Endodermal cell (in vitro differentiated cells): ENCODE data around the gene MAP2K5. TPM values are rescaled to one million over a fixed set of nuclear protein-coding genes. Genes with fewer than 3 reads are reported as not detected.

Experiments
- DNase-seq: peaks from one replicate; pipeline ENCODE4 v3.0.0-alpha.2; 2017
- H3K27ac ChIP-seq: 2 replicates; pipeline ENCODE4 v1.5.1; 2013; ENCODE audit warnings: mild to moderate bottlenecking, low read depth, low read length, moderate library complexity
- H3K27me3 ChIP-seq: 2 replicates; pipeline ENCODE4 v1.6.1; 2013; ENCODE audit warnings: mild to moderate bottlenecking, low read length, moderate library complexity; ENCODE audit not compliant: insufficient read depth, control insufficient read depth, poor library complexity, severe bottlenecking
- H3K36me3 ChIP-seq: 2 replicates; pipeline ENCODE4 v1.7.0; 2013; ENCODE audit warnings: mild to moderate bottlenecking, low read length, moderate library complexity; ENCODE audit not compliant: control insufficient read depth, insufficient read depth
- H3K4me1 ChIP-seq: one replicate; pipeline ENCODE4 v1.7.0; 2013; ENCODE audit warnings: low read length; ENCODE audit not compliant: control insufficient read depth, insufficient read depth
- H3K4me3 ChIP-seq: 2 replicates; pipeline ENCODE4 v1.5.1; 2013; ENCODE audit warnings: mild to moderate bottlenecking, low read length, moderate library complexity
- H3K9ac ChIP-seq: 2 replicates; pipeline ENCODE4 v1.6.1; 2013; ENCODE audit warnings: mild to moderate bottlenecking, low read length, moderate library complexity; ENCODE audit not compliant: poor library complexity, severe bottlenecking; ENCODE audit errors: extremely low read depth
- H3K9me3 ChIP-seq: 2 replicates; pipeline ENCODE4 v1.6.1; 2013; ENCODE audit warnings: mild to moderate bottlenecking, low read length, moderate library complexity; ENCODE audit not compliant: control insufficient read depth
- H3K27ac Mint-ChIP-seq: 2 replicates; pipeline ENCODE4 v1.8.0; 2020; ENCODE audit warnings: mixed read lengths
- H3K27me3 Mint-ChIP-seq: 2 replicates; pipeline ENCODE4 v1.8.0; 2021; ENCODE audit warnings: mild to moderate bottlenecking, mixed read lengths; ENCODE audit not compliant: insufficient read depth
- H3K36me3 Mint-ChIP-seq: 2 replicates; pipeline ENCODE4 v1.8.0; 2020; ENCODE audit warnings: low read depth, mixed read lengths
- H3K4me1 Mint-ChIP-seq: 2 replicates; pipeline ENCODE4 v1.8.0; 2020; ENCODE audit warnings: mixed read lengths
- H3K4me3 Mint-ChIP-seq: 2 replicates; pipeline ENCODE4 v1.8.0; 2020; ENCODE audit warnings: mild to moderate bottlenecking, moderate library complexity, mixed read lengths
- H3K9me3 Mint-ChIP-seq: 2 replicates; pipeline ENCODE4 v1.8.0; 2020; ENCODE audit warnings: mild to moderate bottlenecking, mixed read lengths
- CTCF ChIP-seq: fragments of 200-600 bp; sonication (generic); conservative IDR thresholded peaks from 2 replicates; pipeline ENCODE4 v1.5.0; 2021; ENCODE audit warnings: antibody characterized with exemption, mild to moderate bottlenecking
- WGBS, 2 experiments: methylation state at CpG; one replicate each; pipeline versions ENCODE4 v1.1.5 to v1.1.7; 2013; ENCODE audit warnings: missing lambda C conversion rate in 2 of 2, mixed read lengths in 1 of 2; ENCODE audit not compliant: insufficient coverage in 1 of 2, insufficient read length in 1 of 2; 5-methylcytosine and 5-hydroxymethylcytosine counted together
- total RNA-seq, 2 donors: library from RNA; stranded (reverse); fragmentation: NEBNext Ultra II Directional in 1 of 2; extraction: Animal tissue kit (Norgen Biotek cat#: 25700) in 1 of 2; gene quantifications; 2 replicates in 1 of 2; 3 replicates in 1 of 2; pipeline ENCODE4 v1.2.1, GENCODE V29; 2021

Gene MAP2K5
- total RNA-seq, 2 donors from 2014 or later = 17.1 to 26.7 TPM

DNA sequence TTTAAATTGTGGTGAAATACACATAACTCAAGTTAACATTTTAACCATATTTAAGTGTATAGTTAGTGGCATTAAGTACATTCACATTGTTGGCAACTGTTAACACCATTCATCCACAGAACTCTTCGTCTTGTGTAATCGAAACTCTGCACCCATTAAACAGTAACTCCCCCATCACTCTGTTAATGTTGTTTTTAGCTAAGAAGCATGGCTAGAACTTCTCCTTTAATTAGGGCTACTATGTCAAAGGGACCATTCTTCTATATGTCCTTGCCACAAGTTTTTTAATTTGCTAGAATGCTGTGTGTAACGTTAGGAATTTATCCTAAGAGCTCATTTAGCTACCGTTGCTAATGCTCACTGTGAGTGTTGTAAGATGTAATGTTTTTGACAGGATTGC lies 60.6 kb downstream of the MAP2K5 start:
- Histone ChIP-seq H3K27ac (no peak overlapping the region), H3K4me1 (no peaks in the 10 kb centered on the region), H3K9ac (no peak overlapping the region), H3K9me3 (no peaks in the 10 kb centered on the region), H3K4me3 (no peak overlapping the region), H3K27me3 (no peaks in the 10 kb centered on the region), H3K36me3 (no peaks in the 10 kb centered on the region)
- Mint-ChIP-seq H3K27me3 (no peaks in the 10 kb centered on the region), H3K4me1 (no peaks in the 10 kb centered on the region), H3K9me3 (no peaks in the 10 kb centered on the region), H3K36me3 (no peaks in the 10 kb centered on the region), H3K4me3 (no peak overlapping the region), H3K27ac (no peak overlapping the region)
- no peak for TF ChIP-seq CTCF
- no peak for DNase-seq
- 93 to 100% methylated on average over 1 to 4 of the region's 4 CpGs for WGBS, 2 experiments

DNA sequence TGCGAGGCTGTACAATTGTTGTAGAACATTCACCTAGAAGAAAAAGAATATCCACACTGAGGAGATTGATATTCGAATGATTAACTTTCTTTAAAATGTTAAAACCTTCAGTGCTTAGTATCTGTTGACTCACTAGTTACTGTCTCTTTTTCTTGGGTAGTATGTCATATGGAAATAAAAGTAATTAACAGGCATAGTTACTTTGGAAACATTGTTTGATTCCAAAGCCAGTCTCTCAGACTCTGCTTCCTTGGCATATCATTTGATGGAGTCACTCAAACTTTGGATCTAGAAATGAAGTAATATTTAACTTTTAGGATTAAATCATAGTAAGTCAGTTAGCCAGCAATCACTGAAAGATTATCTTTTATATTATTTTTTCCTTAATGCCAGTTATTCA lies 63.4 kb downstream of the MAP2K5 start:
- Histone ChIP-seq H3K27me3 (peaks cover 8% of the 10 kb centered on the region), H3K27ac (no peak overlapping the region), H3K4me1 (no peaks in the 10 kb centered on the region), H3K36me3 (no peaks in the 10 kb centered on the region), H3K4me3 (no peak overlapping the region), H3K9ac (no peak overlapping the region), H3K9me3 (no peaks in the 10 kb centered on the region)
- Mint-ChIP-seq H3K27ac (no peak overlapping the region), H3K4me3 (no peak overlapping the region), H3K9me3 (no peaks in the 10 kb centered on the region), H3K4me1 (no peaks in the 10 kb centered on the region), H3K27me3 (peaks cover 2% of the 10 kb centered on the region), H3K36me3 (no peaks in the 10 kb centered on the region)
- no peak for DNase-seq
- 96 to 100% methylated on average over 1 to 2 of the region's 2 CpGs for WGBS, 2 experiments
- TF ChIP-seq CTCF = no peak

DNA sequence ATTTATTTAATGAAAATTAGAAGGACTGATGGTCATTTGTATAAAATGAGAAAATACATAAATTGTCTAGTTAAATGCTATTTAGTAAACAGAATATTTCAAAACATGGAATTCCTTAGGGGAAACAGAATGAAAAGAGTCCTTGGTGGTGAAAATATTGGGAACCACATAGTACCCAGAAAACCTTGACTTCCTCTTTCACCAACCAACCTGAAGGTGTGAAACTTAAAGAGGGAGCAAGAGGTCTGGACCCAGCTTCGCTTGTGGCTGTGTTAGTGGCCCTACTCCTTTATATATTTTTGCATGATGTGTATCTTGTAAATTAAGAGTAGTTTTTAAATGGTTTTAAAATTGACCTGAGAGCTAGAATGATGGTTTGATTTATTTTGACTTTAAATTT lies 64.2 kb downstream of the MAP2K5 start:
- TF ChIP-seq CTCF = no peak
- H3K9me3 Mint-ChIP-seq = no peaks in the 10 kb centered on the region
- H3K27ac Mint-ChIP-seq = no peak overlapping the region
- H3K4me1 Mint-ChIP-seq = peaks cover 2% of the 10 kb centered on the region
- no peaks in the 10 kb centered on the region for H3K4me1 ChIP-seq
- H3K9ac ChIP-seq = no peak overlapping the region
- no peak overlapping the region for H3K4me3 Mint-ChIP-seq
- no peaks in the 10 kb centered on the region for H3K36me3 ChIP-seq
- no peak for DNase-seq
- 100% methylated on average over 1 of the region's 1 CpG; no CpG with 5 or more reads in 1 of the 2 experiments for WGBS, 2 experiments
- no peaks in the 10 kb centered on the region for H3K36me3 Mint-ChIP-seq
- H3K27ac ChIP-seq = no peak overlapping the region
- H3K9me3 ChIP-seq = no peaks in the 10 kb centered on the region
- peaks cover 8% of the 10 kb centered on the region for H3K27me3 ChIP-seq
- H3K27me3 Mint-ChIP-seq = peaks cover 4% of the 10 kb centered on the region
- no peak overlapping the region for H3K4me3 ChIP-seq
